MM.1S (cell line): Measurements from ENCODE around the gene CTNND1.

Experiments
- EZH2 ChIP-seq: fragments of 300-600 bp; sonication (generic); optimal IDR thresholded peaks from 2 replicates; pipeline ENCODE3; 2017; ENCODE audit warnings: low read depth, mild to moderate bottlenecking, antibody characterized with exemption, low read length, mixed read lengths
- TF ChIP-seq, protein P1 (sequence below): fragments of 300-600 bp; sonication (generic); IDR thresholded peaks from 2 replicates; pipeline ENCODE4 v1.5.1; 2016; ENCODE audit warnings: antibody characterized with exemption, low read length, mixed read lengths

DNA sequence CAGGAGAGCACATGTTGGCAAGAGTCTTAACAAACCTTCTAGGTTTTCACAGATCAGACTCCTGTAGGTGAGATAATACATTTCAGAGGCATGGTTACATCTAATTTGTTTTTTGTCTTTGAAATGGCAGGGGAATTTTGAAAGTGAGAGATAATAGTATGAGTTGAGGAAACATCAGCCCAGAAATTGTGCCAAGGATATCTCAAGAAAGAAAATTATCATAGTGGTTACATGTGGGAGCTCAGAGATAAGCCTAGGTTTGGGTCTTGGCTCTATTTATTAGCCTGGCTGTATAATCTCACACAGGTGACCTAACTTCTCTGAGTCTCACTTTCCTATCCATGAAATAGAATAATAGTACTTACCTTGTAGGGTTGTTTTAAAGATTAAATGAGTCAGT, 10.4 kb upstream of the CTNND1 start:
- TF ChIP-seq EZH2: no peak
- TF ChIP-seq, protein P1, sequence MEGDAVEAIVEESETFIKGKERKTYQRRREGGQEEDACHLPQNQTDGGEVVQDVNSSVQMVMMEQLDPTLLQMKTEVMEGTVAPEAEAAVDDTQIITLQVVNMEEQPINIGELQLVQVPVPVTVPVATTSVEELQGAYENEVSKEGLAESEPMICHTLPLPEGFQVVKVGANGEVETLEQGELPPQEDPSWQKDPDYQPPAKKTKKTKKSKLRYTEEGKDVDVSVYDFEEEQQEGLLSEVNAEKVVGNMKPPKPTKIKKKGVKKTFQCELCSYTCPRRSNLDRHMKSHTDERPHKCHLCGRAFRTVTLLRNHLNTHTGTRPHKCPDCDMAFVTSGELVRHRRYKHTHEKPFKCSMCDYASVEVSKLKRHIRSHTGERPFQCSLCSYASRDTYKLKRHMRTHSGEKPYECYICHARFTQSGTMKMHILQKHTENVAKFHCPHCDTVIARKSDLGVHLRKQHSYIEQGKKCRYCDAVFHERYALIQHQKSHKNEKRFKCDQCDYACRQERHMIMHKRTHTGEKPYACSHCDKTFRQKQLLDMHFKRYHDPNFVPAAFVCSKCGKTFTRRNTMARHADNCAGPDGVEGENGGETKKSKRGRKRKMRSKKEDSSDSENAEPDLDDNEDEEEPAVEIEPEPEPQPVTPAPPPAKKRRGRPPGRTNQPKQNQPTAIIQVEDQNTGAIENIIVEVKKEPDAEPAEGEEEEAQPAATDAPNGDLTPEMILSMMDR: no peak
